ENCODE results near the gene MCOLN1. TPM values are rescaled to one million over a fixed set of nuclear protein-coding genes. Genes with fewer than 3 reads are reported as not detected.

MCOLN1 gene
- total and polyA plus RNA-seq, 2 of the 8 experiments (the other 6 are each of a cell fraction or from before 2014, with no cell fraction given): 19.1 to 40.0 TPM

DNA sequence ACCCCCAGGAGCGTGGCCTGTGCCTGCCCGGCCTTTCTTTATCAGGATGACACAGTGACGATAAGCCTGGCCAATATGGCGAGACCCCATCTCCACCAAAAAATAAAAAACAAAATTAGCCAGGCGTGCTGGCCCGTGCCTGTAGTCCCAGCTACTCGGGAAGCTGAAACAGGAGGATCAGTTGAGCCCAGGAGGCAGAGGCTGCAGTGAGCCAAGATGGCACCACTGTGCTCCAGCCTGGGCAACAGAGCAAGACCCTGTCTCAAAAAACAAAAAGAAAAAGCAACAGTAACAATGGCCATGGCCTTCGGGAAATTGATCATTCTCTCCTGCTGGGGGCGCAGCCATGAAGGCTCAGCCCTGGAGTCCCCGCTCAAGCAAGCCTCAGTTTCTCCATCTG is 44.7 kb upstream of the MCOLN1 start:
- no peak for DNase-seq (ENCODE audit: low read depth in 1 of 2, low spot score in 2 of 2)
- no peaks in the 10 kb centered on the region for H3K36me3 ChIP-seq (ENCODE audit: control insufficient read depth in 2 of 4, insufficient read depth in 4 of 4, low read length in 3 of 4)
- H3K4me3 ChIP-seq (ENCODE audit: extremely low read depth in 1 of 4, insufficient read depth in 2 of 4, low read depth in 3 of 4, low read length in 4 of 4): no peak overlapping the region
- H4K8ac ChIP-seq (ENCODE audit: extremely low read depth, insufficient read depth, low read length): no peak overlapping the region
- no peaks in the 10 kb centered on the region; the same call in 1 of the 2 replicates for H3K23me2 ChIP-seq (ENCODE audit: low read depth, low read length)
- ChIA-PET CTCF (ENCODE audit: partially characterized antibody) (interaction anchor here (1.0 kb wide), 1 partner anchor 32 kb away, joined by 3 read pairs; no protein-coding TSS in a partner anchor), POLR2A (ENCODE audit: partially characterized antibody) (interaction anchor here (1.2 to 1.7 kb wide), 2 partner anchors 8 to 12 kb away, joined by 3 to 4 read pairs; no protein-coding TSS in a partner anchor)
- H3K79me1 ChIP-seq (ENCODE audit: low read depth, low read length): no peaks in the 10 kb centered on the region
- 83% methylated on average over 10 of the region's 10 CpGs; no CpG with 5 or more reads in 1 of the 2 experiments for whole genome bisulfite sequencing, 2 experiments (ENCODE audit: extremely low coverage in 1 of 2, insufficient coverage in 1 of 2, insufficient read length in 1 of 2, insufficient replicate concordance in 2 of 2, low coverage in 1 of 2, low lambda C conversion rate in 2 of 2, missing lambda C conversion rate in 1 of 2)
- no peak overlapping the region for H2BK20ac ChIP-seq (ENCODE audit: low read length)
- no peak overlapping the region for H3K23ac ChIP-seq (ENCODE audit: insufficient read length)
- no peak overlapping the region for H3K4ac ChIP-seq (replicated peaks; ENCODE audit: insufficient read length, low read depth, low read length)
- no peak overlapping the region for H3K9ac ChIP-seq (replicated peaks in 1 of 4; ENCODE audit: extremely low read depth in 1 of 4, low read depth in 3 of 4, low read length in 3 of 4)
- no peak overlapping the region for H3K14ac ChIP-seq (ENCODE audit: insufficient read length)
- H2BK15ac ChIP-seq (ENCODE audit: low read length): no peak overlapping the region
- no peaks in the 10 kb centered on the region for H3K79me2 ChIP-seq (ENCODE audit: control insufficient read depth in 1 of 2, insufficient read depth in 2 of 2, low read length in 2 of 2)
- H4K91ac ChIP-seq (replicated peaks; ENCODE audit: insufficient read length, low read length): no peak overlapping the region
- H3K27me3 ChIP-seq (replicated peaks in 1 of 4; ENCODE audit: control insufficient read depth in 3 of 4, extremely low read depth in 1 of 4, insufficient read depth in 3 of 4, low read length in 3 of 4): peaks cover 0 to 2% (median 0%) of the 10 kb centered on the region in 4 experiments; a peak in 3 of 7 replicates
- H3K18ac ChIP-seq (ENCODE audit: extremely low read depth, low read length): no peak overlapping the region
- H3K9me3 ChIP-seq (ENCODE audit: insufficient read depth in 2 of 2, low read depth in 1 of 2, low read length in 1 of 2): no peaks in the 10 kb centered on the region
- FAIRE-seq: no peak
- H2AFZ ChIP-seq (ENCODE audit: low read length): no peak overlapping the region
- H2AK5ac ChIP-seq (ENCODE audit: low read depth, low read length): no peak overlapping the region
- H3K4me1 ChIP-seq (replicated peaks in 1 of 4; ENCODE audit: control insufficient read depth in 3 of 4, insufficient read depth in 4 of 4, low read length in 3 of 4): peaks cover 0 to 7% (median 5%) of the 10 kb centered on the region in 4 experiments; a peak in 4 of 7 replicates
- peaks cover 0 to 1% of the 10 kb centered on the region in 2 experiments for H4K20me1 ChIP-seq (replicated peaks in 1 of 2; ENCODE audit: control insufficient read depth in 1 of 2, insufficient read depth in 2 of 2, low read length in 2 of 2)
- no peak overlapping the region for H3K56ac ChIP-seq (replicated peaks; ENCODE audit: insufficient read length, low read depth, low read length)
- no peak overlapping the region for H2BK12ac ChIP-seq (ENCODE audit: low read depth, low read length)
- no peak overlapping the region for H3K27ac ChIP-seq (ENCODE audit: low read depth, low read length)
- no peak overlapping the region for H4K5ac ChIP-seq (ENCODE audit: insufficient read length, low read depth, low read length)
- H3K4me2 ChIP-seq (ENCODE audit: insufficient read depth in 1 of 2, low read depth in 2 of 2, low read length in 2 of 2): no peak overlapping the region
- no peak overlapping the region for H2BK120ac ChIP-seq (replicated peaks; ENCODE audit: low read depth, low read length)
- H2BK5ac ChIP-seq (ENCODE audit: low read depth, low read length): no peak overlapping the region
- TF ChIP-seq EGR1 (IDR thresholded peaks at IDR 0.05; ENCODE audit: borderline replicate concordance, low read depth, low read length): no peak
